Measurements from ENCODE around the gene LSAMP.

DNA sequence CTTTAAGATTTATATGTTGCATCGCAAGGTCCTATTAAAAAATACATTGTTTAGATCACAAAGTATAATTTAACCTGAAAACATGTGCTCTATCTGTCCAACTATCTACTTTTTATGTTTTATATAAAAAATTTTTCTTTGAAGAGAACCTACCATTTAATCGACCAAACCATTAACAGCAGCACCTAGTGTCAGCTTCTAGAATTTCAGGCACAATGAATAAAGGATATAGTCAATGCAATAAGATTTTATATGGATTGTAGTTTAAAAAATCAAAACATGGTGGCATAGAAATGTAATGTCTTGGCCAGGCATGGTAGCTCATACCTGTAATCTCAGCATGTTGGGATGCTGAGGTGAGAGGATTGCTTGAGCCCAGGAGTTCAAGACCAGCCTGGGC lies 508.2 kb downstream of the LSAMP start:
- TF ChIP-seq, protein P1, sequence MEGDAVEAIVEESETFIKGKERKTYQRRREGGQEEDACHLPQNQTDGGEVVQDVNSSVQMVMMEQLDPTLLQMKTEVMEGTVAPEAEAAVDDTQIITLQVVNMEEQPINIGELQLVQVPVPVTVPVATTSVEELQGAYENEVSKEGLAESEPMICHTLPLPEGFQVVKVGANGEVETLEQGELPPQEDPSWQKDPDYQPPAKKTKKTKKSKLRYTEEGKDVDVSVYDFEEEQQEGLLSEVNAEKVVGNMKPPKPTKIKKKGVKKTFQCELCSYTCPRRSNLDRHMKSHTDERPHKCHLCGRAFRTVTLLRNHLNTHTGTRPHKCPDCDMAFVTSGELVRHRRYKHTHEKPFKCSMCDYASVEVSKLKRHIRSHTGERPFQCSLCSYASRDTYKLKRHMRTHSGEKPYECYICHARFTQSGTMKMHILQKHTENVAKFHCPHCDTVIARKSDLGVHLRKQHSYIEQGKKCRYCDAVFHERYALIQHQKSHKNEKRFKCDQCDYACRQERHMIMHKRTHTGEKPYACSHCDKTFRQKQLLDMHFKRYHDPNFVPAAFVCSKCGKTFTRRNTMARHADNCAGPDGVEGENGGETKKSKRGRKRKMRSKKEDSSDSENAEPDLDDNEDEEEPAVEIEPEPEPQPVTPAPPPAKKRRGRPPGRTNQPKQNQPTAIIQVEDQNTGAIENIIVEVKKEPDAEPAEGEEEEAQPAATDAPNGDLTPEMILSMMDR (conservative IDR thresholded peaks at IDR 0.05; ENCODE audit: low read length) = peak; percentile 32; the same call in 1 of the 2 replicates
- no peak for TF ChIP-seq EZH2phosphoT487 (IDR thresholded peaks at IDR 0.05; ENCODE audit: borderline replicate concordance)
